BJ (cell line): ENCODE results near the gene GIMAP7. TPM values are rescaled to one million over a fixed set of nuclear protein-coding genes. Genes with fewer than 3 reads are reported as not detected.

ENCODE experiments used
- CTCF ChIA-PET: fragments of 350-600 bp; formaldehyde crosslinking; extraction: SDS; loops from one replicate; lab custom pipeline; 2021; ENCODE audit warnings: antibody characterized with exemption, inconsistent platforms; lab: Yijun Ruan, JAX
- POLR2A ChIA-PET: fragments of 300-600 bp; sonication (Branson Sonifier 250); formaldehyde crosslinking; extraction: SDS; loops from one replicate; lab custom pipeline; 2021; ENCODE audit warnings: antibody characterized with exemption; lab: Charles Lee
- DNase-seq: peaks from one replicate; pipeline ENCODE4 v3.0.0-alpha.2; 2011; ENCODE audit warnings: low read depth
- H3K27me3 ChIP-seq: 2 replicates; pipeline ENCODE4 v1.6.0; 2011; ENCODE audit warnings: low read length; ENCODE audit not compliant: control insufficient read depth, insufficient read depth
- H3K36me3 ChIP-seq: 2 replicates; pipeline ENCODE4 v1.5.1; 2011; ENCODE audit warnings: low read length; ENCODE audit not compliant: control insufficient read depth, insufficient read depth
- H3K4me3 ChIP-seq: 2 replicates; pipeline ENCODE4 v1.5.1; 2011; ENCODE audit warnings: low read depth, mild to moderate bottlenecking, control low read depth, low read length
- CTCF ChIP-seq: IDR thresholded peaks from 2 replicates; pipeline ENCODE4 v1.5.1; 2011; ENCODE audit warnings: low read depth, mild to moderate bottlenecking, control low read depth, inconsistent platforms, low read length, moderate library complexity; ENCODE audit not compliant: insufficient read depth
- polyA plus RNA-seq: library from polyadenylated mRNA; depleted of rRNA; stranded (reverse); fragments of >200 nt; gene quantifications from 2 replicates; pipeline ENCODE4 v1.2.3, GENCODE V29; 2011

GIMAP7 gene
- polyA plus RNA-seq, 1 experiment = not detected

- H3K27me3 ChIP-seq = no peaks in the 10 kb centered on the region
- ChIA-PET CTCF (no interaction called here), POLR2A (no interaction called here)
- no peak for DNase-seq
- TF ChIP-seq CTCF = no peak
- no peak overlapping the region for H3K4me3 ChIP-seq
- no peaks in the 10 kb centered on the region for H3K36me3 ChIP-seq
These were observed 12.2 kb upstream of the GIMAP7 start for GRCh38 chr7:150502519-150502918.

- H3K4me3 ChIP-seq = no peak overlapping the region
- POLR2A ChIA-PET = no interaction called here
- CTCF ChIA-PET = no interaction called here
- no peak for DNase-seq
- no peak for TF ChIP-seq CTCF
- no peaks in the 10 kb centered on the region for H3K36me3 ChIP-seq
- no peaks in the 10 kb centered on the region for H3K27me3 ChIP-seq
These were observed 11.5 kb upstream of the GIMAP7 start for GRCh38 chr7:150503155-150503554.

GRCh38 chr7:150503581-150503980, 11.1 kb upstream of the GIMAP7 start:
- TF ChIP-seq CTCF = no peak
- ChIA-PET CTCF (no interaction called here), POLR2A (no interaction called here)
- Histone ChIP-seq H3K27me3 (no peaks in the 10 kb centered on the region), H3K36me3 (no peaks in the 10 kb centered on the region), H3K4me3 (no peak overlapping the region)
- DNase-seq = no peak

- ChIA-PET CTCF (no interaction called here), POLR2A (no interaction called here)
- TF ChIP-seq CTCF = no peak
These were observed 6.6 kb upstream of the GIMAP7 start for GRCh38 chr7:150507947-150508602.

GRCh38 chr7:150511048-150511447, 3.6 kb upstream of the GIMAP7 start:
- no peak for DNase-seq
- Histone ChIP-seq H3K4me3 (no peak overlapping the region), H3K36me3 (no peaks in the 10 kb centered on the region), H3K27me3 (no peaks in the 10 kb centered on the region)
- ChIA-PET POLR2A (no interaction called here), CTCF (no interaction called here)
- no peak for TF ChIP-seq CTCF

More at GRCh38 chr7:150507947-150508602, 6.6 kb upstream of the GIMAP7 start:
- no peaks in the 10 kb centered on the region for H3K27me3 ChIP-seq
- H3K36me3 ChIP-seq = no peaks in the 10 kb centered on the region
- no peak for DNase-seq
- H3K4me3 ChIP-seq = no peak overlapping the region
